ENCODE results near the gene CPB1.

GRCh38 chr3:148861277-148861869, 33.8 kb downstream of the CPB1 start:
- peak; percentile 72 to 82 (median 75) for TF ChIP-seq CTCF (IDR thresholded peaks at IDR 0.05)
- no peak for TF ChIP-seq POLR2AphosphoS5 (IDR thresholded peaks at IDR 0.05)
- TF ChIP-seq POLR2A (IDR thresholded peaks at IDR 0.05), result no peak
- TF ChIP-seq EP300 (IDR thresholded peaks at IDR 0.05; ENCODE audit: low read depth), result no peak
